HL-60 (cell line): ENCODE measurements around the gene KIZ.
A peak's percentile ranks its signal among the peaks of the same experiment; 100 is the strongest.

Experiments used
- DNase-seq, 2 experiments: peaks; one replicate each; pipeline ENCODE4 v3.0.0-alpha.2; 2010 to 2020; ENCODE audit warnings: low read depth in 1 of 2, low spot score in 1 of 2
- H3K27ac ChIP-seq: fragments of 250-450 bp; sonication (Bioruptor Pico); replicated peaks from 2 replicates; pipeline ENCODE4 v1.5.1; 2020; ENCODE audit warnings: mild to moderate bottlenecking, moderate library complexity
- H3K27me3 ChIP-seq: fragments of 250-450 bp; sonication (Bioruptor Pico); 2 replicates; pipeline ENCODE4 v1.5.1; 2021; ENCODE audit warnings: mild to moderate bottlenecking, moderate library complexity; ENCODE audit not compliant: insufficient read depth, poor library complexity, severe bottlenecking
- H3K4me3 ChIP-seq: replicated peaks from 2 replicates; pipeline ENCODE4 v1.5.1; 2011; ENCODE audit warnings: mild to moderate bottlenecking, control low read depth, low read length; ENCODE audit not compliant: insufficient read depth
- CTCF ChIP-seq: IDR thresholded peaks from one replicate; pipeline ENCODE4 v1.5.1; 2011; ENCODE audit warnings: low read length, control low read depth, inconsistent platforms; ENCODE audit not compliant: insufficient read depth
- GABPA ChIP-seq: IDR thresholded peaks from 2 replicates; pipeline ENCODE4 v1.6.1; 2012; ENCODE audit warnings: low read depth
- POLR2AphosphoS5 ChIP-seq: IDR thresholded peaks from 2 replicates; pipeline ENCODE4 v1.6.1; 2012; ENCODE audit warnings: low read depth
- REST ChIP-seq: IDR thresholded peaks from 2 replicates; pipeline ENCODE4 v1.6.1; 2012; ENCODE audit warnings: low read depth; ENCODE audit not compliant: insufficient replicate concordance
- SPI1 ChIP-seq: IDR thresholded peaks from 2 replicates; pipeline ENCODE4 v1.6.1; 2012; ENCODE audit warnings: low read depth, mild to moderate bottlenecking, borderline replicate concordance

The KIZ gene

GRCh38 chr20:21159658-21160380, 33.9 kb downstream of the KIZ start:
- TF ChIP-seq CTCF = no peak
- no peak for TF ChIP-seq REST
- no peak for TF ChIP-seq SPI1
- TF ChIP-seq GABPA = no peak
- no peak for TF ChIP-seq POLR2AphosphoS5

GRCh38 chr20:21161926-21162325, 36.0 kb downstream of the KIZ start:
- no peak overlapping the region for H3K27ac ChIP-seq
- no peak for DNase-seq
- TF ChIP-seq CTCF (no peak), REST (no peak), POLR2AphosphoS5 (no peak), GABPA (no peak), SPI1 (no peak)
- no peak overlapping the region for H3K4me3 ChIP-seq
- no peaks in the 10 kb centered on the region for H3K27me3 ChIP-seq

More at GRCh38 chr20:21159658-21160380, 33.9 kb downstream of the KIZ start:
- no peaks in the 10 kb centered on the region for H3K27me3 ChIP-seq
- H3K4me3 ChIP-seq = no peak overlapping the region
- DNase-seq = peak in 1 of 2 experiments; percentile 5
- no peak overlapping the region for H3K27ac ChIP-seq

- no peak for DNase-seq
- Histone ChIP-seq H3K4me3 (no peak overlapping the region), H3K27me3 (no peaks in the 10 kb centered on the region), H3K27ac (no peak overlapping the region)
- no peak for TF ChIP-seq POLR2AphosphoS5
- TF ChIP-seq GABPA = no peak
- no peak for TF ChIP-seq CTCF
- no peak for TF ChIP-seq REST
- no peak for TF ChIP-seq SPI1
These were observed 36.7 kb downstream of the KIZ start for GRCh38 chr20:21162631-21163030.
